Coronary artery (tissue), 2 donors: ENCODE data around the gene CFAP69.

Source experiments
- DNase-seq: peaks from one replicate; pipeline ENCODE4 v3.0.0-alpha.2; 2017; ENCODE audit warnings: low spot score
- H3K27ac ChIP-seq, 2 donors: fragments of 200-600 bp; sonication (generic); one replicate each; pipeline ENCODE4 v1.5.1; 2016 to 2019
- H3K4me3 ChIP-seq: fragments of 200-600 bp; sonication (generic); 2 replicates; pipeline ENCODE4 v1.5.1; 2016; ENCODE audit warnings: mild to moderate bottlenecking, moderate library complexity
- TF ChIP-seq, protein P1 (sequence below): fragments of 200-600 bp; sonication (generic); IDR thresholded peaks from one replicate; pipeline ENCODE4 v1.5.1; 2019; ENCODE audit warnings: antibody characterized with exemption

CFAP69 gene, protein sequence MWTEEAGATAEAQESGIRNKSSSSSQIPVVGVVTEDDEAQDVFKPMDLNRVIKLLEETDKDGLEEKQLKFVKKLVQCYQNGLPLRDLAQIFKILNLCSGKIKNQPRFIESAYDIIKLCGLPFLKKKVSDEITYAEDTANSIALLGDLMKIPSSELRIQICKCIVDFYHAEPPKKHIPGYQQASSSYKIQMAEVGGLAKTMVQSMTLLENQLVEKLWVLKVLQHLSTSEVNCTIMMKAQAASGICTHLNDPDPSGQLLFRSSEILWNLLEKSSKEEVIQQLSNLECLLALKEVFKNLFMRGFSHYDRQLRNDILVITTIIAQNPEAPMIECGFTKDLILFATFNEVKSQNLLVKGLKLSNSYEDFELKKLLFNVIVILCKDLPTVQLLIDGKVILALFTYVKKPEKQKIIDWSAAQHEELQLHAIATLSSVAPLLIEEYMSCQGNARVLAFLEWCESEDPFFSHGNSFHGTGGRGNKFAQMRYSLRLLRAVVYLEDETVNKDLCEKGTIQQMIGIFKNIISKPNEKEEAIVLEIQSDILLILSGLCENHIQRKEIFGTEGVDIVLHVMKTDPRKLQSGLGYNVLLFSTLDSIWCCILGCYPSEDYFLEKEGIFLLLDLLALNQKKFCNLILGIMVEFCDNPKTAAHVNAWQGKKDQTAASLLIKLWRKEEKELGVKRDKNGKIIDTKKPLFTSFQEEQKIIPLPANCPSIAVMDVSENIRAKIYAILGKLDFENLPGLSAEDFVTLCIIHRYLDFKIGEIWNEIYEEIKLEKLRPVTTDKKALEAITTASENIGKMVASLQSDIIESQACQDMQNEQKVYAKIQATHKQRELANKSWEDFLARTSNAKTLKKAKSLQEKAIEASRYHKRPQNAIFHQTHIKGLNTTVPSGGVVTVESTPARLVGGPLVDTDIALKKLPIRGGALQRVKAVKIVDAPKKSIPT

DNA sequence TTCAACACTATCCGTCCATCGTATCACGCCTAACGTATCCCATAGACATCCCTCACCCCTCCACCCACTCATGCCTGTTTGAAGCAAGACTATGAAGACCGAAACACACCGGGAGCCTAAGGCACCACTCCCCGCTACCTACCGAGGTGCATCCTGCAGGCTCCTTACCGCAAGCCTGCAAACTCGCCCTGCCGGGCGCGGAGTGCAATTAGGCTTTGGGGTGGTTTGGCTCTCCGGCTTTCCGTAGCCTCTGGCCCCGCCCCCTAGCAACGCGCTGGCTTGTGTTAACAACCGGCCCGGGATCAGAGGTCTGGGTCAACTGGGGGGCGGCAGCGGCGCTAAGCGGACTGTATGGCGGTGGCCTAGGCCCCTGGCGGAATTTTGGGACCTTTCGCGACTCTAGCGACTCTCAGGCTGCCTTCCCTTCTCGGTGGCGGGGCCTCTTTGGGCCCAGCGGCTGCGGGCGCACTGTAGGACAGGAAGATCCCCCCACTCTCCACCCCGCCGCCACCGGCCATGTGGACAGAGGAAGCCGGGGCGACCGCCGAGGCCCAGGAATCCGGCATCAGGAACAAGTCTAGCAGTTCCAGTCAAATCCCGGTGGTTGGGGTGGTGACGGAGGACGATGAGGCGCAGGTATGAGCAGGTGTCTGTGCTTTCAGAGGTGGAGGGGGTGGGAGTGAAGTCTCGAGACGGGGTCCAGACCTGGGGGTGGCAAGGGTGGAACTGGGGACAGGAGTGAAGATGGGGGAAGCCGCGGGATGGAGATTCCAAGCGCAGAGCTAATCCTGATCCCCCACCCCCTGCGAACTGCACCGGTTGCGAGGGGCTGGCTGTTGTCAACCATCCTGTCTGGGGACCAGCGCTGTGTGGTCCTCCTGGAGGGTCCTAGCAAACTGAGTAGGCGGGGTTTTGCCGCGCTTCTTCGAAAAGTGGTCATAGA lies at the start of gene CFAP69:
Gene CFAP69 (plus strand): TSS at position 266 of the 943 bp plus-strand sequence. CDS start 251 bp downstream, at position 517.
- TF ChIP-seq, protein P1, sequence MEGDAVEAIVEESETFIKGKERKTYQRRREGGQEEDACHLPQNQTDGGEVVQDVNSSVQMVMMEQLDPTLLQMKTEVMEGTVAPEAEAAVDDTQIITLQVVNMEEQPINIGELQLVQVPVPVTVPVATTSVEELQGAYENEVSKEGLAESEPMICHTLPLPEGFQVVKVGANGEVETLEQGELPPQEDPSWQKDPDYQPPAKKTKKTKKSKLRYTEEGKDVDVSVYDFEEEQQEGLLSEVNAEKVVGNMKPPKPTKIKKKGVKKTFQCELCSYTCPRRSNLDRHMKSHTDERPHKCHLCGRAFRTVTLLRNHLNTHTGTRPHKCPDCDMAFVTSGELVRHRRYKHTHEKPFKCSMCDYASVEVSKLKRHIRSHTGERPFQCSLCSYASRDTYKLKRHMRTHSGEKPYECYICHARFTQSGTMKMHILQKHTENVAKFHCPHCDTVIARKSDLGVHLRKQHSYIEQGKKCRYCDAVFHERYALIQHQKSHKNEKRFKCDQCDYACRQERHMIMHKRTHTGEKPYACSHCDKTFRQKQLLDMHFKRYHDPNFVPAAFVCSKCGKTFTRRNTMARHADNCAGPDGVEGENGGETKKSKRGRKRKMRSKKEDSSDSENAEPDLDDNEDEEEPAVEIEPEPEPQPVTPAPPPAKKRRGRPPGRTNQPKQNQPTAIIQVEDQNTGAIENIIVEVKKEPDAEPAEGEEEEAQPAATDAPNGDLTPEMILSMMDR: no peak
- peak within 1 kb of the TSS; percentile 39 to 40 for H3K27ac ChIP-seq
- H3K4me3 ChIP-seq: peak within 1 kb of the TSS; percentile 82
- peak; percentile 94 for DNase-seq

DNA sequence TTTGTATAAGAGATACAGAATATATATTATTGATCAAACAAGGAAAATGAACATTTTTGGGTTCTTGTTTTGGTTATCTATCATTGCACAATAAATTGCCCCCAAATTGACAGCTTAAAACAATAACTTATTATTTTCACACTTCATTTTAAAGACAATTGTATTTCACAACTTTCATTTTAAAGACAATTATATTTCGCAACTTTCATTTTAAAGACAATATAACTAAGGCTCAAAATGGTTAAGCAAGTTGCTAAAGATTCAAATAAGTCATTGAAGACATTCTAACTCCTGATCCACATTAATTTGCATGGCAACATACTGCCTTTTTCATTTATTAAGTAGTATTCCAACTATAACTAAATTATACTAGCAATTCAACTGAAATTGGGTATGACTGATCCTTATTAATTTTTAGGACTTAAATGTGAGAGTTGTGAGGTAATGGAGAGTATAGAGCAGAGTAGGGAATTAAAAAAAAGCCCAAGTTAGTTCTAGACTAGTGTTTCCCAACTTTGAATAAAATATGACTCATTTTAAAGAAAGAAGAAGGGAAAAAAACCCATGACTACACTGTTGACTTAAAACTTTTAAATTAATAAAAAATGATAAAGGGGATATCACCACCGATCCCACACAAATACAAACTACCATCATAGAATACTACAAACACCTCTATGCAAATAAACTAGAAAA lies 43.3 kb upstream of the CFAP69 start:
- no peak overlapping the region for H3K4me3 ChIP-seq
- H3K27ac ChIP-seq: no peak overlapping the region
- DNase-seq: no peak
- TF ChIP-seq, protein P1: no peak

GRCh38 chr7:90207956-90208355 lies 37.0 kb upstream of the CFAP69 start:
- no peak overlapping the region for H3K4me3 ChIP-seq
- TF ChIP-seq, protein P1: no peak
- no peak overlapping the region for H3K27ac ChIP-seq
- no peak for DNase-seq

DNA sequence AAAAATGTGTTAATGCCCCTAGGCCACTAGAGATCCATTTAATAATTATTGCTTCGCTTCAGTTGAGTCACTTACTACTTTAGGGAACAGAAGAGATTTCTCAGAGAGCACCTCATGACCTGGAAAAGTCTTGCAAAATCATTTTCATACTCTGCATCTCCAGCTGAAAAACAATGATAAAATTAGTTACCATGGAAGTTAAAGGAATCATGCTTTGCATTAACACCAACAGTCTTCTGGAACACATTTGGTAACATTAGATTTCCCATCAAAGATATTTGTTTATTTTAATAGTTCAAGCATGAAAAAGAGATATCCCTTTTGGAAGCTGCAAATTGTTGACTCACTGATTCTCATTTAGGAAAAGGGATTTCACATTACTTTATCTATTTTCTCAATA lies 35.2 kb upstream of the CFAP69 start:
- Histone ChIP-seq H3K4me3 (no peak overlapping the region), H3K27ac (no peak overlapping the region)
- TF ChIP-seq, protein P1: no peak
- no peak for DNase-seq

GRCh38 chr7:90210475-90210874 lies 34.5 kb upstream of the CFAP69 start:
- DNase-seq: no peak
- Histone ChIP-seq H3K27ac (no peak overlapping the region), H3K4me3 (no peak overlapping the region)
- TF ChIP-seq, protein P1: no peak

- H3K4me3 ChIP-seq: peak overlapping the region; percentile 80
- H3K27ac ChIP-seq: peak overlapping the region; percentile 72 to 81
- DNase-seq: no peak
Measured at GRCh38 chr7:90210981-90211380, 34.0 kb upstream of the CFAP69 start.

More at GRCh38 chr7:90210981-90211380, 34.0 kb upstream of the CFAP69 start:
- TF ChIP-seq, protein P1: no peak
